ENCODE measurements around the gene RAB37.

DNA sequence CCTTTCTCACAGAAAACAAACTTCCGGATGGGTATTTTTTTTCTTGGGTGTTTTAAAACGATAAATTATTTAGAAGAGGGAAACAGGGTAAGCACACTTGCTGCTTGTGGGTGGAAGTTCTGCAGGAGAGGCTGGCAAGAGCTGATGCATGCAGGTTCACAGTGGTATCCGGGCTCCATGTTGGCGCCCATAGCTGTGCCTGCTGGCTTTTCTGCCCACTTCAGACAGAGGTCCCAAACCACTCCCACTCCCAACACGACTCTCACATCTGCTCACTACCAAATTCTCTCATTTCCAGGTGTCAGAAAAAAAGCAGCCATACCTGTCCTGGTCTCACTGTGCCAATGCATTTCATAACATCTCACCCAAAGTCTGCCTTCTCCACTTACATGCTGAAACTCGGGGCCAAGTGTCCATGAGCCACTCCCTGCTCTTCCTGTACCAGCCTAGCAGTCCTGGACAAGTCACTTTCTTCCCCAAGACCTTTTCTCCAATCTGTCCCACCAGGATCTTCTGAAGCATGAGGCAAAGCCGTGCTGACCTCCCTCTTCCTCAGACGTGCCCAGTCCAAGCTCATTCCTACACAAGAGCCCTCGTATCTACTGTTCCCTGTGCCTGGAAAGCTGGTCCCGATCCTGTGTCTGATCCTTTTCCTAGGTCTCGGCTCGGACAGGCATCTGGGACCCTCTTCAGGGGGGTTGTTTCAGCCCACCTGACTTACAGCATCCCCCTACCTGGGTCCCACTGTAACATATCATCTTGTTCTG is 25.8 kb upstream of the RAB37 start:
- TF ChIP-seq, protein P1, sequence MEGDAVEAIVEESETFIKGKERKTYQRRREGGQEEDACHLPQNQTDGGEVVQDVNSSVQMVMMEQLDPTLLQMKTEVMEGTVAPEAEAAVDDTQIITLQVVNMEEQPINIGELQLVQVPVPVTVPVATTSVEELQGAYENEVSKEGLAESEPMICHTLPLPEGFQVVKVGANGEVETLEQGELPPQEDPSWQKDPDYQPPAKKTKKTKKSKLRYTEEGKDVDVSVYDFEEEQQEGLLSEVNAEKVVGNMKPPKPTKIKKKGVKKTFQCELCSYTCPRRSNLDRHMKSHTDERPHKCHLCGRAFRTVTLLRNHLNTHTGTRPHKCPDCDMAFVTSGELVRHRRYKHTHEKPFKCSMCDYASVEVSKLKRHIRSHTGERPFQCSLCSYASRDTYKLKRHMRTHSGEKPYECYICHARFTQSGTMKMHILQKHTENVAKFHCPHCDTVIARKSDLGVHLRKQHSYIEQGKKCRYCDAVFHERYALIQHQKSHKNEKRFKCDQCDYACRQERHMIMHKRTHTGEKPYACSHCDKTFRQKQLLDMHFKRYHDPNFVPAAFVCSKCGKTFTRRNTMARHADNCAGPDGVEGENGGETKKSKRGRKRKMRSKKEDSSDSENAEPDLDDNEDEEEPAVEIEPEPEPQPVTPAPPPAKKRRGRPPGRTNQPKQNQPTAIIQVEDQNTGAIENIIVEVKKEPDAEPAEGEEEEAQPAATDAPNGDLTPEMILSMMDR (conservative IDR thresholded peaks at IDR 0.05; ENCODE audit: low read length): no peak
- no peak for TF ChIP-seq EZH2phosphoT487 (IDR thresholded peaks at IDR 0.05; ENCODE audit: borderline replicate concordance)

All from Loucy (cell line).